Mesothelial cell of epicardium (in vitro differentiated cells): ENCODE data around the gene PURA. TPM values are rescaled to one million over a fixed set of nuclear protein-coding genes. Genes with fewer than 3 reads are reported as not detected.

ENCODE experiments used
- DNase-seq, 2 experiments: peaks; one replicate each; pipeline ENCODE4 v3.0.0; 2021; ENCODE audit warnings: low spot score in 2 of 2; ENCODE audit not compliant: unreplicated experiment in 2 of 2
- H3K27ac Mint-ChIP-seq: 2 replicates; pipeline ENCODE4 v1.8.0; 2021; ENCODE audit warnings: mixed read lengths
- H3K27me3 Mint-ChIP-seq: 2 replicates; pipeline ENCODE4 v1.8.0; 2021; ENCODE audit warnings: low read depth, mixed read lengths
- H3K36me3 Mint-ChIP-seq: 2 replicates; pipeline ENCODE4 v1.8.0; 2021; ENCODE audit warnings: mixed read lengths
- H3K4me1 Mint-ChIP-seq: 2 replicates; pipeline ENCODE4 v1.8.0; 2021; ENCODE audit warnings: mixed read lengths
- H3K4me3 Mint-ChIP-seq: 2 replicates; pipeline ENCODE4 v1.8.0; 2021; ENCODE audit warnings: mild to moderate bottlenecking, moderate library complexity, mixed read lengths
- H3K9me3 Mint-ChIP-seq: 2 replicates; pipeline ENCODE4 v1.8.0; 2021; ENCODE audit warnings: mixed read lengths
- total RNA-seq: library from RNA; stranded (reverse); gene quantifications from 3 replicates; pipeline ENCODE4 v1.2.1, GENCODE V29; 2021
- TF ChIP-seq, protein P1 (sequence below): fragments of 200-600 bp; sonication (generic); IDR thresholded peaks from one replicate; pipeline ENCODE4 v1.5.0; 2021; ENCODE audit warnings: antibody characterized with exemption; ENCODE audit not compliant: unreplicated experiment

PURA gene
- total RNA-seq, 1 donor from 2014 or later: 8.3 TPM

DNA sequence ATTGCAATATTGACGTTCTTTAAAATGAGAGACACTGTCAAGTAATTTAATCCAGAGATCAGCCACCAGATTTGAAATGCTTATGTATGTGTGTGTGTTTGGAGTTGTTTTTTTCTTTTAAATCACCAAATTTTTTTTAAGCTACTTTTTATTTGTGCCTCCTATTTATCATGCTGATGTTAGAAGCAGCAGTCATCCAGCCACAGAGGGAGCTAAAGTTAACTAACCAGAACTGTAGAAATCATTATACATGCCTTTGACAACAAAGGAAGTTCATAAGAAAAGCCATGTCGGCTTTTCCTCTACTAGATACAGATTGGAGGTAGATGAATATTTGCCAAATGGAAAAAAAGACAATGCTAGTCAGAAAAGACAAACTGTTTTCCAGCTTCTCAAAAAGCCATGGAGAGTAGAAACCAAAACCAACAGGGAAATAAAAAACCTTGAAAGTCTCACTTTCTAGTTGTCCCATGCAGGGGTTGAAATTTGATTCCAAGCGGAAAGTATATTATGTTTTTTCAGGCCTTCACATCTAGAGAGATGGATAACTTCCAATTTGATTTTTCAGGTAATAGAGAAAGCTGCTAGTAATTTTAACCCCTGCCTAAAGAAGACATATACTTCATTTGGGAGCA lies 4.5 kb downstream of the PURA start:
- Mint-ChIP-seq H3K27ac (no peak overlapping the region), H3K9me3 (no peaks in the 10 kb centered on the region), H3K4me1 (peaks cover 40% of the 10 kb centered on the region), H3K36me3 (no peaks in the 10 kb centered on the region), H3K27me3 (peaks cover 14% of the 10 kb centered on the region), H3K4me3 (no peak overlapping the region)
- DNase-seq: no peak
- TF ChIP-seq, protein P1, sequence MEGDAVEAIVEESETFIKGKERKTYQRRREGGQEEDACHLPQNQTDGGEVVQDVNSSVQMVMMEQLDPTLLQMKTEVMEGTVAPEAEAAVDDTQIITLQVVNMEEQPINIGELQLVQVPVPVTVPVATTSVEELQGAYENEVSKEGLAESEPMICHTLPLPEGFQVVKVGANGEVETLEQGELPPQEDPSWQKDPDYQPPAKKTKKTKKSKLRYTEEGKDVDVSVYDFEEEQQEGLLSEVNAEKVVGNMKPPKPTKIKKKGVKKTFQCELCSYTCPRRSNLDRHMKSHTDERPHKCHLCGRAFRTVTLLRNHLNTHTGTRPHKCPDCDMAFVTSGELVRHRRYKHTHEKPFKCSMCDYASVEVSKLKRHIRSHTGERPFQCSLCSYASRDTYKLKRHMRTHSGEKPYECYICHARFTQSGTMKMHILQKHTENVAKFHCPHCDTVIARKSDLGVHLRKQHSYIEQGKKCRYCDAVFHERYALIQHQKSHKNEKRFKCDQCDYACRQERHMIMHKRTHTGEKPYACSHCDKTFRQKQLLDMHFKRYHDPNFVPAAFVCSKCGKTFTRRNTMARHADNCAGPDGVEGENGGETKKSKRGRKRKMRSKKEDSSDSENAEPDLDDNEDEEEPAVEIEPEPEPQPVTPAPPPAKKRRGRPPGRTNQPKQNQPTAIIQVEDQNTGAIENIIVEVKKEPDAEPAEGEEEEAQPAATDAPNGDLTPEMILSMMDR: no peak

DNA sequence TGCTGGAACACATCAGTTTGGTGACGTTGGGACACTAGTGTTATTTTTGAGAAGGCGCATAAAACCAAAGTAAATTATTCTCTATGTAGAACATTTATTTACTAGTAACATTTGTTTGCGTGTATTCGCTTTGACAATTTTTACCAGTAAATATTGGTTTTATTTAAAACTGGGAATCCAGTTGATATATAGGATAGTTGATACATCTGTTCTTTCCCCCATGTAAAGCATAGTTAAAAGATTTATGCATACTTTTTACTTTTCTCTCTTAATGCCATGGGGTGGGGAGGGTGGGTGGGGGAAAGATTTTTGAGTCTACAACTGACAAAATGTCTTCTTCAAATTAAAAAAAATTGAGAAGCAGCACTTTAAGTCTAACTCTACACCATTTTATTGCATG lies 11.7 kb downstream of the PURA start, which contains the start of gene IGIP:
Gene IGIP (plus strand): TSS at position 301 of the 400 bp plus-strand sequence. CDS start 2,540 bp downstream, outside the sequence.
- no peak within 1 kb of the TSS for H3K27ac Mint-ChIP-seq
- TF ChIP-seq, protein P1: no peak
- no peak for DNase-seq
- H3K4me3 Mint-ChIP-seq: no peak within 1 kb of the TSS
- peaks cover 27% of the 10 kb centered on the region for H3K27me3 Mint-ChIP-seq
- H3K4me1 Mint-ChIP-seq: no peaks in the 10 kb centered on the region
- no peaks in the 10 kb centered on the region for H3K9me3 Mint-ChIP-seq
- no peaks in the 10 kb centered on the region for H3K36me3 Mint-ChIP-seq

DNA sequence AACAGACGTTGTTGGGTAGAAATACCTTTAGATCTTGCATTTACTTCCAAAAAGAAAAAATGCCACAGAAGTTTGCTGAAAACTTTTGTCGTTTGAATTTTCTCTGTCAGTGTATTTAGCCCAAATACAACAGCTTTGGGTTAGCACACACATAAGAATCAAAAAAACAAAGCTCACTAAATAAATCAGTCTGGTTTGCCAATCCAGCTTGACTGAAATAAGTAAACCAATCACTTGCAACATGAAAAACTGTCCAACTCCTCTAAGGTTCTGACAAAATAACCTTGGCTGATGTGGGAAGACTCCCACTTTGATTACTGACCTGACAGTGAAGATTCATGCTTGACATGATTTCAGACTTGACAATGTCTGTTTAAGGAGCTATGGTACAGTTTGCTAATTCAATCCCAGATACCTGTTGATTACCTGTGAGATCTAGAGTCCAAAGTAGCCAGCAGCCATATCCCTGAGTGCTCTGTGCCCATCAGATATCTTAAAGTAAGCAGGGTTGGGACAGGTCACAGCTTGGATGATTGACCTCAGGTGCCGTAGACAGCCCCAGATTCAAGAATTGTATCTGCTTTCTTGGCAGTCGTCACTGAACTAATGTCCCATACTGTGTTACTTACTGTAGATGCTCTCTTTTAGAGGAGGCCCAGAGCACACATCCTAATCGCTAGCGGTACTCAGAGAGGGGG lies 12.6 kb downstream of the PURA start:
- DNase-seq: no peak
- Mint-ChIP-seq H3K36me3 (no peaks in the 10 kb centered on the region), H3K9me3 (no peaks in the 10 kb centered on the region), H3K4me1 (no peaks in the 10 kb centered on the region), H3K27ac (no peak overlapping the region), H3K4me3 (no peak overlapping the region), H3K27me3 (peaks cover 25% of the 10 kb centered on the region)
- TF ChIP-seq, protein P1: no peak

DNA sequence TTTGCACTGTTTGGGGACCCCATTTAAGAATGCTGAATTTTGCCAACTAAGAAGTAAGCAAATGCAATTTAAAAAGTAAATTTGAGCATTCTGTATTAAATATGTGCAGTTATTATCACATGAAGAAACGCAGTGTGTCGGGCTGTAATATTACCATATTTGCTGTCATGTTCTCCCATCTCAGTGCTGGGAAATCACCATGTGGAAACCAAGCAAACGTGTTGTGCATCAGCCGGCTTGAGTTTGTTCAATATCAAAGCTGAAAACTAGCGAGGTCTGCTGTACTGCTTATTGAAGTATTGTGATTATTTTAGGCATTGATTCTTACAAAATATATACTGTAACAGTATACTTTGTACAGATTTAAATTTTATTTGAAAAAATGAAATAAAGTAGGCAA lies 14.5 kb downstream of the PURA start:
- Mint-ChIP-seq H3K4me3 (no peak overlapping the region), H3K27me3 (peaks cover 20% of the 10 kb centered on the region), H3K36me3 (no peaks in the 10 kb centered on the region), H3K9me3 (no peaks in the 10 kb centered on the region), H3K4me1 (peaks cover 3% of the 10 kb centered on the region), H3K27ac (no peak overlapping the region)
- TF ChIP-seq, protein P1: no peak
- no peak for DNase-seq

DNA sequence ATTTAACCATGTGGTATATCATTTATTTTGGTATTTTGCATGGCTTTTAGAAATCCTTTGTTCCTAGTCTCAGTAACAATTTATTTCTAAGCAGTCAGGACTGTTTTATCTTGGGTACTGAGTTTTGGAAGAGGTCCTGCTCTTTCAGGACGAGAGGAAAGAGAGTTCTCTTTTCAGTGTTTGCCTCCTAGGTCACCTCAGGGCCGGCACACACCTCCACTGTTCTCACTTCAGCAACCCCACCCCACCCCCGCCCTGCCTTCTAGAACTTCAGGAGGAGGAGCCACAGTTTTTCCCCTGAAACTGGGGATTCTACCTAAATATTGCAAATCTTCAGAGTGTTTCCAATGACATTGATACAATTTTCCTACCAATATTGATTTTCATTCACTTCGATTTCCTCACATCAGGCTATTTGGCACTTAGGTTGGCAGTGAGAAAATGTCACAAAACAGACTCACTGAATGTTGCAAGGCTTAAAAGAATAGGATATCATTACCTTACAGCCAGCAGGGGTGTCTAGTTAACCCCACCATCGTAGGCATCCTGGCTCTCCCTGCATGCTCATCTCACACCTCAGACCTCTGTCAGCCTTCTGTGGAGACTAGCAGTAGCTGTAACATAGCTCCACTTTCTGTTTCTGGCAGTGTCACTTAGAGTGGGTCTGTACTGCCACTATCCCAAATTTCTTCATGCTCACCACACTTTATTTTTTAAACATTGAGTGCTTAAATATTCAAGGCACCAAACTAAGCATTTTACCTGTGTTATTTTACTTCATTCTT lies 17.2 kb downstream of the PURA start:
- Mint-ChIP-seq H3K4me1 (peaks cover 3% of the 10 kb centered on the region), H3K27ac (no peak overlapping the region), H3K9me3 (no peaks in the 10 kb centered on the region), H3K4me3 (no peak overlapping the region), H3K27me3 (peaks cover 9% of the 10 kb centered on the region), H3K36me3 (no peaks in the 10 kb centered on the region)
- DNase-seq: no peak
- TF ChIP-seq, protein P1: no peak
